SU-DHL-6 (cell line): ENCODE measurements around the gene ADD1.

ENCODE experiments used
- CTCF ChIP-seq: fragments of 200-600 bp; sonication (generic); IDR thresholded peaks from one replicate; pipeline ENCODE4 v1.5.1; 2017; ENCODE audit warnings: antibody characterized with exemption, mild to moderate bottlenecking, low read length, moderate library complexity; ENCODE audit not compliant: insufficient read depth, poor library complexity, severe bottlenecking
- EZH2phosphoT487 ChIP-seq: fragments of 200-600 bp; sonication (generic), shearing (Covaris generic); conservative IDR thresholded peaks from 2 replicates; pipeline ENCODE4 v1.6.1; 2018; ENCODE audit warnings: mild to moderate bottlenecking, antibody characterized with exemption, low read length, moderate library complexity, mixed read lengths

GRCh38 chr4:2906218-2906617, 62.6 kb downstream of the ADD1 start:
- TF ChIP-seq CTCF = no peak
- no peak for TF ChIP-seq EZH2phosphoT487
